Activated CD4-positive, alpha-beta T cell treated with anti-CD3 and anti-CD28 coated beads for 48 hours (primary cell): ENCODE results near the gene NKAIN1.
"Not testable (repeated sequence)": the region's sequence is repeated elsewhere in the genome, so short reads cannot be mapped to it uniquely, and the experiment has no call there.

ENCODE experiments used
- DNase-seq: peaks from one replicate; pipeline ENCODE4 v3.0.0-alpha.2; 2020

NKAIN1 gene

DNA sequence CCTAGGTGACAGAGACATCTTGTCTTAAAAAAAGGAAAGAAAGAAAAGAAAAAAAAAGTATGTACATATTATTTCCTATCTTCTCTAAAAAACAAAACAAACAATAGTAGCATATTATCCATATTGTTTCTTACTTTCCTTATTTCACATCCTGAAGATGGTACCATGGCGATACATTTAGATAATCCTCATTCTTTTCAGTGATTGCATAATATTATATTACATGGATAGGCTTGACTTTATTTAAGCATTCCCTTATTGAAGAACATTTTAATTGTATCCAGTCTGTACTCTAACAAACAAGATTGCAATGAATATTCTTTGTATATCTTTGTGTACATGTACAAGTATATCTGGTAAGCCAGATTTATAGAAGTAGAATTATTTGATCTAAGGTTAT, 91.3 kb downstream of the NKAIN1 start:
- DNase-seq = no peak

DNA sequence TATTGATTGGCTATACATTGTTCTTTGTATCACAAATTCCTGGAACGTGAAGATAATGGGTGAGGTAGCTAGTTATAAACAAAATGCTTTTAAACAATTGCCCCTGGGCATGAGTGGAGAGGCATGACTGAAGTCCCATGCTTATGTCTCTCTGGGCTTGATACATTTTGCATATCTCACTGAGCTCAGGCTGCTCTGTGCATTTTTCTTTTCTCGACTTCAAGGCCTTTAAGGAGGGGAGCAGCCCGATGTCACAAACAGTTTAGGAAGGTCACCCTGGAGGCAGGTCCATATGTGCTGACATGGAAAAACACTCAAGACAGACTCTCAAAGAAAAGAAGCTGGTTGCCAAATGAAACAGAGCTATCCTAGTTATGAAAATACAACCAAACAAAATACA, 94.0 kb downstream of the NKAIN1 start:
- no peak for DNase-seq

DNA sequence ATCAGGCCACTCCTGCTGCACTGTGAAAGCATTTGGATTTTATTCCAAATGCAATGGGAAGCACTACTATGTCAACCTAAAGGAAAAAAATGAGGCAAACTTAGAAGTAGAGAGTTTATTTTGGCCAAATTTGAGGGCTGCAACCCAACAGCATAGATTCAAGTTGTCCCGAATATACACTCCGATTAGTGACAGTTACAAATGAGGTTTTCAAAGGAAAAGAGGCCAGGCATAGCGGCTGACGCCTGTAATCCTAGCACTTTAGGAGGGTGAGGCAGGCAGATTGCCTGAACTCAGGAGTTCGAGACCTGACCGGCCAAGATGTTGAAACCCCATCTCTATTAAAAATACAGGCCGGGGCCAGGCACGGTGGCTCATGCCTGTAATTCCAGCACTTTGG, 95.2 kb downstream of the NKAIN1 start:
- no peak for DNase-seq

GRCh38 chr1:31143455-31143854, 96.2 kb downstream of the NKAIN1 start:
- DNase-seq = no peak

DNA sequence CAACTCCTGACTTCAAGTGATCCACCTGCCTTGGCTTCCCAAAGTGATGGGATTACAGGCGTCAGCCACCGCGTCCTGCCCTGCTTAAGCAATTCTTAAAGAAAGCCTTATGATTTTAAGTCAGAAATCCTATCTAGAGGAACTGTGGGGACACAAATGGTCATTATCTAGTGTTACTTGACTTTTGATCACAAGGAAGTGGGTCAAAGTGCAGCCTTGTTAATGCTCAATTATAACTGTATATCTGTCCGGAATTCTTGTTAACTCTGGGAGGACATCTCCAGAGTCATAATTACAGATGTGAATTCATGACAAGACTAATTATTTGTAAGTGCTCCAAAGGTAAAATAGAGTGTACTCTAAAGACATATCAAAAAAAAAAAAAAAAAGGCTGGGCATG, 97.3 kb downstream of the NKAIN1 start:
- DNase-seq = no peak

DNA sequence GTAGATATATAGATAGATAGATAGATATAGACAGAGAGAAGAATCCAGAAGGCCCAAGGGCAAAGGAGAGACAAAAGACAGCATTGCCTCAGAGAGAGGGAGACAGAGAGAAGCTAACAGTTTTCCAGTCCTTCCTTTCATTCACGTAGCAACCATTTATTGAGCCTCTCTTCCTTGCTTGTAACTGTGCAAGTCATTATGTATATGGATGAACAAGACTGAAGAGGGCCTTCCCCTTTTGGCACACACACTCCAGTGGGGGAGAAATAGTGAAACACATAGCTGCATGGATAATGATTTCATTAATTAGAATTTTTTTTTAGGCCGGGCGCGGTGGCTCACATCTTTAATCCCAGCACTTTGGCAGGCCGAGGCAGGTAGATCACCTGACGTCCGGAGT, 99.4 kb downstream of the NKAIN1 start:
- no peak for DNase-seq

DNA sequence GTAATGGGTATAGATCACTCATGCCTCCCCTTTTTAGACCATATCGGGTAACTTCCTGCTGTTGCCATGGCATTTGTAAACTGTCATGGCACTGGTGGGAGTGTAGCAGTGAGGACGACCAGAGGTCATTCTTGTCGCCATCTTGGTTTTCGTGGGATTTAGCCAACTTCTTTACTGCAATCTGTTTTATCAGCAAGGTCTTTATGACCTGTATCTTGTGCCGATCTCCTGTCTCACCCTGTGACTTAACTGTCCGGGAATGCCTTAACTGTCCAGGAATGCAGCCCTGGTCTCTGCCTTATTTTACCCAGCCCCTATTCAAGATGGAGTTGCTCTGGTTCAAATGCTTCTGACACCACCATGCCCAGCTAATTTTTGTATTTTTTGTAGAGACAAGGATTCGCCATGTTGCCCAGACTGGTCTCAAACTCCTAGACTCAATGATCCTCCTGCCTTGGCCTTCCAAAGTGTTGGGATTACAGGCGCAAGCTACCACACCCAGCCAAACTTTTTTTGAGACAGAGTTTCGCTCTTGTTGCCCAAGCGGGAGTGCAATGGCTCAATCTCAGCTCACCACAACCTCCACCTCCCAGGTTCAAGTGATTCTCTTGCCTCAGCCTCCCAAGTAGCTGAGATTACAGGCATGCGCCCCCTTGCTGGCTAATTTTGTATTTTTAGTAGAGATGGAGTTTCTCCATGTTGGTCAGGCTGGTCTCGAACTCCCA, 100.7 kb downstream of the NKAIN1 start:
- DNase-seq = not testable (repeated sequence)

GRCh38 chr1:31137873-31138272, 101.8 kb downstream of the NKAIN1 start:
- DNase-seq = not testable (repeated sequence)

- DNase-seq = no peak
Observed at GRCh38 chr1:31135973-31136600, 103.6 kb downstream of the NKAIN1 start.

GRCh38 chr1:31133368-31133767, 106.3 kb downstream of the NKAIN1 start:
- no peak for DNase-seq
